HG02970 (cell line): ENCODE results near the gene EXOC6B.

Source experiments
- ATAC-seq: cut with Tn5 transposase; IDR thresholded peaks from one replicate; pipeline ENCODE4 v1.9.1; 2021; ENCODE audit warnings: mild to moderate bottlenecking, moderate library complexity, moderate number of reproducible peaks; ENCODE audit not compliant: unreplicated experiment, low FRiP score

Gene EXOC6B

GRCh38 chr2:72325592-72326422 lies 500.0 kb downstream of the EXOC6B start:
- ATAC-seq: peak; percentile 86

GRCh38 chr2:72316774-72317173 lies 509.1 kb downstream of the EXOC6B start:
- ATAC-seq: no peak

- no peak for ATAC-seq
Observed at GRCh38 chr2:72300147-72300684, 525.6 kb downstream of the EXOC6B start.

- ATAC-seq: no peak
Observed at GRCh38 chr2:72293620-72294019, 532.2 kb downstream of the EXOC6B start.

- ATAC-seq: no peak
Observed at GRCh38 chr2:72292433-72292832, 533.4 kb downstream of the EXOC6B start.

GRCh38 chr2:72291059-72291458 lies 534.8 kb downstream of the EXOC6B start:
- no peak for ATAC-seq

GRCh38 chr2:72289736-72290135 lies 536.1 kb downstream of the EXOC6B start:
- ATAC-seq: no peak

GRCh38 chr2:72289283-72289682 lies 536.5 kb downstream of the EXOC6B start:
- no peak for ATAC-seq

GRCh38 chr2:72278046-72278445 lies 547.8 kb downstream of the EXOC6B start:
- no peak for ATAC-seq

- no peak for ATAC-seq
Observed at GRCh38 chr2:72276876-72277275, 549.0 kb downstream of the EXOC6B start.

GRCh38 chr2:72276356-72276755 lies 549.5 kb downstream of the EXOC6B start:
- ATAC-seq: no peak

- ATAC-seq: no peak
Observed at GRCh38 chr2:72275084-72275483, 550.7 kb downstream of the EXOC6B start.

- ATAC-seq: no peak
Observed at GRCh38 chr2:72274380-72274797, 551.4 kb downstream of the EXOC6B start.

- no peak for ATAC-seq
Observed at GRCh38 chr2:72273384-72273783, 552.4 kb downstream of the EXOC6B start.

- no peak for ATAC-seq
Observed at GRCh38 chr2:72271766-72272641, 553.8 kb downstream of the EXOC6B start.

GRCh38 chr2:72271276-72271614 lies 554.6 kb downstream of the EXOC6B start:
- ATAC-seq: no peak

GRCh38 chr2:72270556-72271275 lies 555.1 kb downstream of the EXOC6B start:
- no peak for ATAC-seq

- ATAC-seq: no peak
Observed at GRCh38 chr2:72263776-72264060, 562.1 kb downstream of the EXOC6B start.

GRCh38 chr2:72263043-72263775 lies 562.6 kb downstream of the EXOC6B start:
- ATAC-seq: no peak

- no peak for ATAC-seq
Observed at GRCh38 chr2:72261076-72261475, 564.8 kb downstream of the EXOC6B start.
